Ovary (tissue), 9 donors: ENCODE data around the gene VWA5B1. TPM values are rescaled to one million over a fixed set of nuclear protein-coding genes. Genes with fewer than 3 reads are reported as not detected.

Experiments
- DNase-seq, 5 donors: peaks; one replicate each; pipeline ENCODE4 v3.0.0-alpha.2; 2019 to 2020
- H3K27ac ChIP-seq, 2 donors: fragments of 200-600 bp; one replicate each; pipeline versions ENCODE4 v1.5.1 to v1.8.0; 2019 to 2022
- H3K27me3 ChIP-seq: fragments of 200-600 bp; one replicate; pipeline ENCODE4 v1.8.0; 2022
- H3K36me3 ChIP-seq: fragments of 200-600 bp; sonication (generic); one replicate; pipeline ENCODE4 v1.5.1; 2019
- H3K4me1 ChIP-seq: one replicate; pipeline ENCODE4 v1.8.1; 2013; ENCODE audit warnings: mild to moderate bottlenecking, moderate library complexity; ENCODE audit not compliant: insufficient read depth
- H3K4me3 ChIP-seq: fragments of 200-600 bp; sonication (generic); one replicate; pipeline ENCODE4 v1.5.1; 2017
- H3K9me3 ChIP-seq, 2 donors: fragments of 200-600 bp in 1 of 2; sonication (generic) in 1 of 2; one replicate each; pipeline versions ENCODE4 v1.5.1 to v1.8.1; 2013 to 2019; ENCODE audit warnings: mild to moderate bottlenecking in 1 of 2, moderate library complexity in 1 of 2
- CTCF ChIP-seq, 3 donors: fragments of 450-650 bp in 2 of 3; fragments of 200-600 bp in 1 of 3; IDR thresholded peaks; one replicate each; pipeline versions ENCODE4 v1.5.1 to v1.8.0; 2016 to 2022; ENCODE audit warnings: antibody characterized with exemption in 3 of 3, mild to moderate bottlenecking in 1 of 3
- EP300 ChIP-seq: sonication (generic); formaldehyde crosslinking; IDR thresholded peaks from one replicate; pipeline ENCODE4 v1.6.1; 2017; ENCODE audit warnings: antibody characterized with exemption
- POLR2A ChIP-seq: fragments of 450-650 bp; IDR thresholded peaks from one replicate; pipeline ENCODE4 v1.6.1; 2017; ENCODE audit warnings: antibody characterized with exemption, mild to moderate bottlenecking, moderate library complexity
- WGBS, 3 donors: extraction: QIAGEN DNeasy Blood & Tissue Kit in 1 of 3; methylation state at CpG; one replicate each; pipeline versions ENCODE4 v1.1.5 to v1.1.7; 2013 to 2017; 5-methylcytosine and 5-hydroxymethylcytosine counted together
- intact Hi-C, 4 donors: fragments of 100-400 bp; cut with DNase I; formaldehyde crosslinking; loops; one replicate each; pipeline versions ENCODE4 v1.11.0 to v1.15.1; 2022 to 2023
- polyA plus RNA-seq, 2 donors: library from polyadenylated mRNA; stranded (reverse); fragments of 200-250 nt in 1 of 2; fragments of 350-450 nt in 1 of 2; fragmentation: Illumina TruSeq in 1 of 2; extraction: RNeasy Lipid Tissue Mini Kit (QIAGEN cat#74804) in 1 of 2; gene quantifications; one replicate each; pipeline ENCODE4 v1.2.3, GENCODE V29; 2013 to 2014
- total RNA-seq, 7 donors: library from RNA; depleted of rRNA in 2 of 7; stranded (reverse); fragments of >200 nt in 2 of 7; fragmentation: NEBNext Ultra II Directional in 3 of 7; extraction: Animal tissue kit (Norgen Biotek cat#: 25700) in 3 of 7; gene quantifications; one replicate each; pipeline versions ENCODE4 v1.1.0 to v1.2.4, GENCODE V29; 2016 to 2023
- donor health status: DM: no; HTN: no; CAD: no; lungs with moderate emphysema.
- donor health status: DM: no; HTN: no; CAD: no.
- donor health status: Bipolar disorder and iron deficiency.
- donor health status: DM: yes; HTN: yes; CAD: no.
- donor health status: DM: no; HTN: no; CAD: no.
- donor health status: DM: yes; HTN: yes; CAD: no.

The VWA5B1 gene
- total and polyA plus RNA-seq, 9 donors = 0.10 to 1.5 (median 0.21) TPM; not detected in 5

GRCh38 chr1:20345419-20345818 is 54.7 kb downstream of the VWA5B1 start:
- peaks cover 2% of the 10 kb centered on the region for H3K4me1 ChIP-seq
- intact Hi-C loops = no loop called here
- H3K9me3 ChIP-seq = peaks cover 0 to 2% of the 10 kb centered on the region in 2 donors
- 75 to 90% (median 87%) methylated on average over 12 to 13 of the region's 13 CpGs for WGBS, 3 donors
- H3K27me3 ChIP-seq = no peaks in the 10 kb centered on the region
- TF ChIP-seq POLR2A (no peak), EP300 (no peak), CTCF (IDR thresholded peaks at IDR 0.05) (no peak)
- no peak for DNase-seq
- no peak overlapping the region for H3K27ac ChIP-seq
- H3K4me3 ChIP-seq = no peak overlapping the region
- no peaks in the 10 kb centered on the region for H3K36me3 ChIP-seq

- Histone ChIP-seq H3K9me3 (peaks cover 0 to 2% of the 10 kb centered on the region in 2 donors), H3K27ac (no peak overlapping the region), H3K4me1 (peaks cover 2% of the 10 kb centered on the region), H3K36me3 (no peaks in the 10 kb centered on the region), H3K4me3 (no peak overlapping the region), H3K27me3 (no peaks in the 10 kb centered on the region)
- no peak for DNase-seq
- 61 to 71% (median 68%) methylated on average over 1 of the region's 1 CpG for WGBS, 3 donors
- intact Hi-C loops = no loop called here
- TF ChIP-seq POLR2A (no peak), CTCF (IDR thresholded peaks at IDR 0.05) (no peak), EP300 (no peak)
Observed at GRCh38 chr1:20346433-20346832, 55.8 kb downstream of the VWA5B1 start.

- Histone ChIP-seq H3K27me3 (no peaks in the 10 kb centered on the region), H3K9me3 (peaks cover 0 to 2% of the 10 kb centered on the region in 2 donors)
- 69 to 89% (median 80%) methylated on average over 2 of the region's 2 CpGs for WGBS, 3 donors
Observed at GRCh38 chr1:20347699-20348098, 57.0 kb downstream of the VWA5B1 start.

GRCh38 chr1:20348326-20348915 is 57.7 kb downstream of the VWA5B1 start:
- Histone ChIP-seq H3K4me3 (no peak overlapping the region), H3K27me3 (no peaks in the 10 kb centered on the region), H3K9me3 (peaks cover 0 to 2% of the 10 kb centered on the region in 2 donors), H3K4me1 (no peaks in the 10 kb centered on the region), H3K27ac (no peak overlapping the region), H3K36me3 (no peaks in the 10 kb centered on the region)
- intact Hi-C loops = no loop called here
- WGBS, 3 donors = 84 to 87% (median 85%) methylated on average over 13 of the region's 13 CpGs
- no peak for DNase-seq
- TF ChIP-seq CTCF (IDR thresholded peaks at IDR 0.05) (no peak), POLR2A (no peak), EP300 (no peak)

More at GRCh38 chr1:20347699-20348098, 57.0 kb downstream of the VWA5B1 start:
- Histone ChIP-seq H3K4me3 (no peak overlapping the region), H3K4me1 (peaks cover 2% of the 10 kb centered on the region), H3K36me3 (no peaks in the 10 kb centered on the region), H3K27ac (no peak overlapping the region)
- intact Hi-C loops = no loop called here
- no peak for DNase-seq
- TF ChIP-seq EP300 (no peak), POLR2A (no peak)

- H3K27me3 ChIP-seq = no peaks in the 10 kb centered on the region
- intact Hi-C loops = no loop called here
- H3K4me3 ChIP-seq = no peak overlapping the region
- H3K27ac ChIP-seq = no peak overlapping the region
- TF ChIP-seq POLR2A (no peak), CTCF (IDR thresholded peaks at IDR 0.05) (no peak), EP300 (no peak)
- H3K9me3 ChIP-seq = peaks cover 0 to 2% of the 10 kb centered on the region in 2 donors
- H3K36me3 ChIP-seq = no peaks in the 10 kb centered on the region
- H3K4me1 ChIP-seq = no peaks in the 10 kb centered on the region
- DNase-seq = no peak
- WGBS, 3 donors = 80 to 89% (median 81%) methylated on average over 5 of the region's 5 CpGs
Observed at GRCh38 chr1:20349561-20349960, 58.9 kb downstream of the VWA5B1 start.
